ENCODE results near the gene USH2A. TPM values are rescaled to one million over a fixed set of nuclear protein-coding genes. Genes with fewer than 3 reads are reported as not detected.

The USH2A gene
- polyA plus RNA-seq, 3 donors = not detected

- H3K27me3 Mint-ChIP-seq (ENCODE audit: low read depth in 3 of 3) = no peaks in the 10 kb centered on the region
- intact Hi-C loops (cut with micrococcal nuclease) = no loop called here
- no peaks in the 10 kb centered on the region for H3K9me3 ChIP-seq (replicated peaks in 1 of 2; ENCODE audit: control insufficient read depth in 1 of 2, insufficient read depth in 1 of 2, low read length in 2 of 2)
- H3K4me3 Mint-ChIP-seq = no peak overlapping the region
- no peak overlapping the region for H3K4me3 ChIP-seq (replicated peaks in 1 of 3; ENCODE audit: low read depth in 2 of 3, low read length in 3 of 3)
- H3K9me3 Mint-ChIP-seq = peaks cover 0 to 2% (median 0%) of the 10 kb centered on the region in 7 donors
- H3K79me2 ChIP-seq (ENCODE audit: insufficient read depth, low read length) = no peaks in the 10 kb centered on the region
- H3K4me2 ChIP-seq (replicated peaks; ENCODE audit: extremely low read depth, low read length, poor library complexity, severe bottlenecking) = no peak overlapping the region
- no CpG with 5 or more reads among the region's 4 CpGs for WGBS (ENCODE audit: insufficient coverage)
- H3K9ac ChIP-seq (ENCODE audit: insufficient read depth, low read length, poor library complexity, severe bottlenecking) = no peak overlapping the region
- H3K27ac Mint-ChIP-seq = no peak overlapping the region
- H3K36me3 ChIP-seq (replicated peaks in 1 of 2; ENCODE audit: control insufficient read depth in 1 of 2, insufficient read depth in 2 of 2, low read length in 2 of 2) = no peaks in the 10 kb centered on the region
- H4K20me1 ChIP-seq (ENCODE audit: insufficient read depth, low read length) = no peaks in the 10 kb centered on the region
- H3K36me3 Mint-ChIP-seq = no peaks in the 10 kb centered on the region
- no peaks in the 10 kb centered on the region for H3K4me1 Mint-ChIP-seq
- no peaks in the 10 kb centered on the region for H3K4me1 ChIP-seq (ENCODE audit: control insufficient read depth in 1 of 2, insufficient read depth in 2 of 2, low read length in 2 of 2)
- H3K27ac ChIP-seq (ENCODE audit: low read depth in 1 of 2, low read length in 2 of 2) = no peak overlapping the region
- no peaks in the 10 kb centered on the region for H3K27me3 ChIP-seq (ENCODE audit: control insufficient read depth in 2 of 2, insufficient read depth in 2 of 2, low read length in 2 of 2)
- H2AFZ ChIP-seq (ENCODE audit: insufficient read depth, low read depth, low read length, poor library complexity, severe bottlenecking) = no peak overlapping the region
- TF ChIP-seq CTCF (IDR thresholded peaks at IDR 0.05) = no peak
- DNase-seq = no peak
Observed at GRCh38 chr1:216190438-216190837, 232.8 kb downstream of the USH2A start.

GRCh38 chr1:216186816-216187215 lies 236.4 kb downstream of the USH2A start:
- H4K20me1 ChIP-seq (ENCODE audit: insufficient read depth, low read length) = no peaks in the 10 kb centered on the region
- no peaks in the 10 kb centered on the region for H3K79me2 ChIP-seq (ENCODE audit: insufficient read depth, low read length)
- no peak for TF ChIP-seq CTCF (IDR thresholded peaks at IDR 0.05)
- H3K9ac ChIP-seq (ENCODE audit: insufficient read depth, low read length, poor library complexity, severe bottlenecking) = no peak overlapping the region
- no peak overlapping the region for H3K4me3 Mint-ChIP-seq
- no peak overlapping the region for H3K4me3 ChIP-seq (replicated peaks in 1 of 3; ENCODE audit: low read depth in 2 of 3, low read length in 3 of 3)
- intact Hi-C loops (cut with micrococcal nuclease) = no loop called here
- DNase-seq = no peak
- no peaks in the 10 kb centered on the region for H3K9me3 Mint-ChIP-seq
- no peak overlapping the region for H3K4me2 ChIP-seq (replicated peaks; ENCODE audit: extremely low read depth, low read length, poor library complexity, severe bottlenecking)
- no peak overlapping the region for H3K27ac ChIP-seq (ENCODE audit: low read depth in 1 of 2, low read length in 2 of 2)
- H3K36me3 ChIP-seq (replicated peaks in 1 of 2; ENCODE audit: control insufficient read depth in 1 of 2, insufficient read depth in 2 of 2, low read length in 2 of 2) = no peaks in the 10 kb centered on the region
- no peak overlapping the region for H3K27ac Mint-ChIP-seq
- no peaks in the 10 kb centered on the region for H3K4me1 ChIP-seq (ENCODE audit: control insufficient read depth in 1 of 2, insufficient read depth in 2 of 2, low read length in 2 of 2)
- no CpG with 5 or more reads among the region's 2 CpGs for WGBS (ENCODE audit: insufficient coverage)
- H2AFZ ChIP-seq (ENCODE audit: insufficient read depth, low read depth, low read length, poor library complexity, severe bottlenecking) = no peak overlapping the region
- no peaks in the 10 kb centered on the region for H3K9me3 ChIP-seq (replicated peaks in 1 of 2; ENCODE audit: control insufficient read depth in 1 of 2, insufficient read depth in 1 of 2, low read length in 2 of 2)
- H3K27me3 Mint-ChIP-seq (ENCODE audit: low read depth in 3 of 3) = no peaks in the 10 kb centered on the region
- H3K4me1 Mint-ChIP-seq = no peaks in the 10 kb centered on the region
- H3K36me3 Mint-ChIP-seq = no peaks in the 10 kb centered on the region
- no peaks in the 10 kb centered on the region for H3K27me3 ChIP-seq (ENCODE audit: control insufficient read depth in 2 of 2, insufficient read depth in 2 of 2, low read length in 2 of 2)
